ENCODE results near the gene SYT1.

- TF ChIP-seq CTCF (IDR thresholded peaks at IDR 0.05; ENCODE audit: insufficient read depth, low read length, poor library complexity, severe bottlenecking) (no peak), EZH2phosphoT487 (conservative IDR thresholded peaks at IDR 0.05; ENCODE audit: low read length) (no peak)
Observed at GRCh38 chr12:79298506-79298905, 433.9 kb downstream of the SYT1 start.
